ENCODE data around the gene GLUD1.
"Not testable (repeated sequence)": the region's sequence is repeated elsewhere in the genome, so short reads cannot be mapped to it uniquely, and the experiment has no call there.

DNA sequence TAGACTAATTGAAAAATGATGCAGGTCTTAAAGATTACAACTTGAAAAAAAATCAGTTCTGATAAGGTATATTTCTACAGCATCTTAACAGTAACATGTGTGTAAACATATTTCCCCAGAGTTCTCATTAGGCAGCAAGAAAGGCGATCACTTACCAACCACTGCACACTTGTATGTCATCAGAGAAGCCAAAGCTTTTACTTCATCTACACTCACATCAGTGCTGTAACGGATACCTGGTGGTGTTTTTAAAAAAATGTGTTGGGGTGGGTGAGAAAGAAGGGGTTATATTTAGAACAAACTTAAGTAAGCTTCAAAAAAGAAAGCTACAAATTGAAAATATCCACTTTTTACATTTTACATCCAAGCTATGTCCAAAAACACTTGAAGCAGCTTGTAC lies 18.2 kb downstream of the GLUD1 start:
- not testable (repeated sequence) for TF ChIP-seq FOXM1 (IDR thresholded peaks at IDR 0.05; ENCODE audit: borderline replicate concordance); ARNT (IDR thresholded peaks at IDR 0.05); ELF4 (IDR thresholded peaks at IDR 0.05); SP1 (IDR thresholded peaks at IDR 0.05); LEF1 (IDR thresholded peaks at IDR 0.05; ENCODE audit: borderline replicate concordance); FOXA1 (IDR thresholded peaks at IDR 0.05)
